Transverse colon (tissue), 4 donors: ENCODE results near the gene PKP4.

Source experiments
- POLR2AphosphoS5 ChIP-seq, 3 donors: sonication (generic); formaldehyde crosslinking; IDR thresholded peaks; one replicate each; pipeline ENCODE4 v1.6.1; 2016; ENCODE audit warnings: antibody characterized with exemption in 3 of 3
- TF ChIP-seq, protein P1 (sequence below), 5 experiments: fragments of 200-600 bp in 3 of 5; fragments of 450-650 bp in 2 of 5; sonication (generic) in 3 of 5; IDR thresholded peaks; 1 replicate in 2 of 5; 2 replicates in 3 of 5; pipeline ENCODE4 v1.5.1; 2016 to 2017; ENCODE audit warnings: antibody characterized with exemption in 5 of 5, inconsistent platforms in 3 of 5, mild to moderate bottlenecking in 2 of 5, moderate library complexity in 1 of 5

DNA sequence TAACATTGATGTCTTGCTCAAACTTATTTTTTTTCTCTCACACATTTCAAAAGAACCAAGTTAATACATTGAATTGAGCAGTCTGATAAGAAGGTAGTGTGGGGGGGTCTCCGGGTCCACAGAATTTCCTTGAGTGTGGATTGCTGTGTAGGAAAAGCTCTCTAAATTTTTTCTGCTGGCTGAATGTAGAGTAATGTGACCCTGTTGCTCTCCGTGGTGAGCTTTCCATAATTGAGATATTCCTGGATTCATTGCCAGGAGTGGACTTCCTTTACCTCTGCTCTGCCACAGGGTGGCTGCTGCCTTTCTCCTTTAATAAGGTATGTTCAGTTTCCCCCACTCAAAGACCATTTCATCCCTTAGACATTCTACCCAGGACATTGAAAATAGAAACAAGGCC lies 50.9 kb downstream of the PKP4 start:
- TF ChIP-seq, protein P1, sequence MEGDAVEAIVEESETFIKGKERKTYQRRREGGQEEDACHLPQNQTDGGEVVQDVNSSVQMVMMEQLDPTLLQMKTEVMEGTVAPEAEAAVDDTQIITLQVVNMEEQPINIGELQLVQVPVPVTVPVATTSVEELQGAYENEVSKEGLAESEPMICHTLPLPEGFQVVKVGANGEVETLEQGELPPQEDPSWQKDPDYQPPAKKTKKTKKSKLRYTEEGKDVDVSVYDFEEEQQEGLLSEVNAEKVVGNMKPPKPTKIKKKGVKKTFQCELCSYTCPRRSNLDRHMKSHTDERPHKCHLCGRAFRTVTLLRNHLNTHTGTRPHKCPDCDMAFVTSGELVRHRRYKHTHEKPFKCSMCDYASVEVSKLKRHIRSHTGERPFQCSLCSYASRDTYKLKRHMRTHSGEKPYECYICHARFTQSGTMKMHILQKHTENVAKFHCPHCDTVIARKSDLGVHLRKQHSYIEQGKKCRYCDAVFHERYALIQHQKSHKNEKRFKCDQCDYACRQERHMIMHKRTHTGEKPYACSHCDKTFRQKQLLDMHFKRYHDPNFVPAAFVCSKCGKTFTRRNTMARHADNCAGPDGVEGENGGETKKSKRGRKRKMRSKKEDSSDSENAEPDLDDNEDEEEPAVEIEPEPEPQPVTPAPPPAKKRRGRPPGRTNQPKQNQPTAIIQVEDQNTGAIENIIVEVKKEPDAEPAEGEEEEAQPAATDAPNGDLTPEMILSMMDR (IDR thresholded peaks at IDR 0.05), result no peak
- no peak for TF ChIP-seq POLR2AphosphoS5 (IDR thresholded peaks at IDR 0.05)
